Lower leg skin (tissue), 3 donors: ENCODE data around the gene TNIP1.

Experiments
- CTCF ChIP-seq, 3 donors: fragments of 450-650 bp; IDR thresholded peaks; one replicate each; pipeline ENCODE4 v1.5.1; 2016; ENCODE audit warnings: antibody characterized with exemption in 3 of 3, mild to moderate bottlenecking in 3 of 3, moderate library complexity in 2 of 3
- POLR2A ChIP-seq, 2 donors: fragments of 450-650 bp; IDR thresholded peaks; one replicate each; pipeline ENCODE4 v1.6.1; 2016 to 2017; ENCODE audit warnings: antibody characterized with exemption in 2 of 2, mild to moderate bottlenecking in 1 of 2, moderate library complexity in 1 of 2

DNA sequence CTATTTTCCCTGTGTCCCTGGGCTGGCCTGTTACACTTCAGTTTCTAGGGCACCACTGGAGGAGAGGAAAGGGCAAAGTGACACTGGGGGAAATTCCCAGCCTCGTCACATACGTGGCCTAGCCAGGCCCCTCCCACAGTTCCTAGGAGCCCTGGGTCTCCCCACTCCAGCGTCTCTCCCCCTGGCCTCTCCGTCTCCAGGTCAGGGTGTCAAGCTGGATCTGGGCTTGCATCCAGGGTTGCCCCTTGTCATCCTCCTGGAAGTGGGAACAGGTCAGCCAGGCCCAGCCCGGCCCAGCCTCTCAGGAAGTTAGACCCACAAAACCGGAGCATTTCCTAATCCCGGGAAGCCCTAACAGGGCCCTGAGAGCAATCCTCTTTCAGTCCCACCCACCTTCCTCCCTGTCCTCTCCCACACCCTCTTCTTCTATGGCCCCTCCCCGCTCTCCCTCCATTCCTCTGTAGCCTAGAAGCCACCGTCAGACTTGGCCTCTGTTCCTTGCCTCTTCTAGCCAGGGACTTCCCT, 4.7 kb upstream of the TNIP1 start:
- TF ChIP-seq CTCF (IDR thresholded peaks at IDR 0.05) (no peak), POLR2A (IDR thresholded peaks at IDR 0.05) (no peak)
